HG03571 (cell line): Measurements from ENCODE around the gene IGFBP4.

ENCODE experiments used
- ATAC-seq: cut with Tn5 transposase; IDR thresholded peaks from one replicate; pipeline ENCODE4 v1.9.1; 2021; ENCODE audit not compliant: unreplicated experiment

Gene IGFBP4

GRCh38 chr17:40470932-40471828, 27.9 kb downstream of the IGFBP4 start:
- no peak for ATAC-seq

DNA sequence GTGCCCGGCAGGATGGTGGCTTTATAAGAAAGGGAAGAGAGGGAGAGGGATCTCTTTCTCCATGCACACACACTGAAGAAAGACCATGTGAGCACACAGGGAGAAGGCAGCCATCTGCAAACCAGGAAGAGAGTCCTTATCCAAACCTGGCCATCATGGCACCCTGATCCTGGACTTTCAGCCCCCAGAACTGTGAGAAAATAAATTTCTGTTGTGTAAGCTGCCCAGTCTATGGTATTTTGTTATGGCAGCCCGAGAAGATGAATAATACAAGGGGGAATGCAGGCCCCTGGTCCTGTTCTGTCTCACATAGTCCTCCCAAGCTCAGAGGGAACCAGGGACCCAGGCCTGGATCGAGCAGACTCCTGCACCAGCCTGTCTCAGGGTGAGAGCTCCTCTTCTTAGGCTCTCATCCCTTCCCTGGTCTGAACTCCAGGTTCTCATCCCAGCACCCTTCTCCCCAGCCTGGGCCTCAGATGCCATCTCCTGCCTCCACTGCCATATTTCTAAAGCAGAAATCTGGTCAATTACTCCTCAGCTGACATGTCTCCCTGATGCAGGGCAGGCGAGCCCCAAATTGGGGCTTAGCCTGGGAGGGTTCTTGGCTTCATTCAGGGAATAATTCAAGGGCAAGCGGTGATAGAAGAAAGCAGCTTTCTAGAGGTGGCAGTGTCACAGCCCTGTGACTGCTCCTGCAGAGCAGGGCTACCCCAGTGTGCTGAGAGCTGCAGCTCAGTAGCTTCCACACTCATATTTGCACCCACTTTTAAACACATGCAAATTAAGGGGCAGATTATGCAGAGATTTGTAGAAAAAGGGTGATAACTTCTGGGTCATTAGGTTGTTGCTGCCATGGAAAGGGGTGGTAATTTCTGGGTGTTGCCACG, 28.8 kb downstream of the IGFBP4 start:
- no peak for ATAC-seq

- ATAC-seq = no peak
Measured at GRCh38 chr17:40472733-40473452, 29.6 kb downstream of the IGFBP4 start.

- no peak for ATAC-seq
Measured at GRCh38 chr17:40473573-40474365, 30.5 kb downstream of the IGFBP4 start.

GRCh38 chr17:40474419-40475002, 31.3 kb downstream of the IGFBP4 start:
- ATAC-seq = no peak

- no peak for ATAC-seq
Measured at GRCh38 chr17:40475234-40475908, 32.1 kb downstream of the IGFBP4 start.

GRCh38 chr17:40477796-40478195, 34.5 kb downstream of the IGFBP4 start:
- ATAC-seq = no peak

DNA sequence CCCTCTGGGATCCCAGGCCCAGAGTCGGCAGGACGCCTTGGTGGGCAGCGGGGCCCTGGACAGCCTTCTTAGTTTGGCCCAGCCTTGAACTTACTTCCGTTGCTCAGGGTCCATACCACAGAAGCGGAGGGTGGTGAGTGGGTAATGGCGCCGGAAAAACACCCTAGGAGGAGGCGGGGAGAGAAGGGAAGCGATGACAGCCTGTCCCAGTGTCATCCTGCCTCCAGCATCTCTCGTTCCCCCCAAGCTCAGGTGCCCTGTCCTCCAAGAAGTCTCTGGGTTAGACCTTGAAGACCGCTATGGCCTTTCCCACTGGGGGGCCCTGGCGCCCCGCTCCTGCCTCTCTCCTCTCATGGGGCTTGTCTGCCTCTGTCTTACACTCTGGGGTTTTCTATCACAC, 35.2 kb downstream of the IGFBP4 start:
- ATAC-seq = no peak

DNA sequence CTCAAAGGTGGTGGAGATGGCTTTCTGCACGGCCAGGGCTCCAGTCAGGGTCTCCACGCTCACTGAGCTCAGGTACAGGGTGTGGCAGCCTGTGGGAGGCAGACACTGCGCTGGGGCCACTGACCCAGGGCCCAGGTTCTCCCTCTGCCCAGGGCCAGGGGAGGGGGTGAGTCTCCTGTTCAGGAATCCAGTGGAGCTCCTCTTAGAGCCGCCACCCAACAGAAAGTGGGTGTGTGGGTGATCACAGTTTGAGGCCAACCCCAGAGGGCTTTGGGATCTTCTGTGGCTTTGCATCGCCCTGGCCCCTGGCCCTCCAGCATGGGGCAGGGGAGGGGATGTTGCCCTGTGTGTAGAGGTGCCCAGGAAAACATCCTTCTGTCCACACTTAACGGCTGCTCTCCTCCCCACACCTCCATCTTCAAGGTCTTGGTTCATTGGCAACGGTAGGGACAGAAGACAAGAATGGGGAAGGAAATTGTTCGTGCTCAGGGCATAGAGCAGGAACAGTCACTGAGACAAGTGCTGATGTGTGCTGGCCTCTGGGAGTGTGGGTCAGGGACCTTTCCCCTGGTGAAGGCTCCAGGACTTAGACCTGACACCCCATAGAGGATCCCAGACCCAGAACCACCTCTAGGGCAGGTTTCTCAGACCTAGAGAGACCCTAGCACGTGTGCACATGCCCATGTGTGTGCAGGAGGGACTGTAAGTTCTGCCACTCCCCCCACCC, 36.7 kb downstream of the IGFBP4 start:
- ATAC-seq = no peak

DNA sequence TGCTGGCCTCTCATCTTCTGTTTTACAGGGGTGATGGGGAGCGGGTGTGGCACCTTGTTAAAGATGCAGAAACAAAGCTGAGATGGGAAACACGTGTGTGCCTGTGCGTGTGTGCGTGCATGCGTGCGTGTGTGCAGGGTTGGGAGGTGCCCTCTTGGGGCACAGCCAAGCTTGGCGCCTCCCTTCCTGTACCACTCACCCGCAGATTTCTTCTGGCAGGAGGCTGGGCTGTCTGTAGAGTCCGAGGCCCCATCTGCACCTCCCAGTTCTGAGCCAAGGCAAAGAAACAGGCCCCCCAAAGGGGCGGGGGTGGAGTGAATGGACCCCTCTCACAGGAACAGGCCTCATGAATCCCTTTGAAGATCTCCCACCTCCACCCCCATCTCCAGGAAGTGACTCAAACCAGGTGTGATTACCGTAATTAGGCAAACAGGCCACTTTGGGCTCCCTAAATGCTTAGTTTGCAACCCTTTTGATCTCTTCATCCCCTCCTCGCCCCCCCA, 37.3 kb downstream of the IGFBP4 start:
- ATAC-seq = no peak

GRCh38 chr17:40481106-40481505, 37.9 kb downstream of the IGFBP4 start:
- ATAC-seq = no peak

- ATAC-seq = no peak
Measured at GRCh38 chr17:40482722-40483121, 39.5 kb downstream of the IGFBP4 start.

GRCh38 chr17:40483679-40484078, 40.4 kb downstream of the IGFBP4 start:
- no peak for ATAC-seq

DNA sequence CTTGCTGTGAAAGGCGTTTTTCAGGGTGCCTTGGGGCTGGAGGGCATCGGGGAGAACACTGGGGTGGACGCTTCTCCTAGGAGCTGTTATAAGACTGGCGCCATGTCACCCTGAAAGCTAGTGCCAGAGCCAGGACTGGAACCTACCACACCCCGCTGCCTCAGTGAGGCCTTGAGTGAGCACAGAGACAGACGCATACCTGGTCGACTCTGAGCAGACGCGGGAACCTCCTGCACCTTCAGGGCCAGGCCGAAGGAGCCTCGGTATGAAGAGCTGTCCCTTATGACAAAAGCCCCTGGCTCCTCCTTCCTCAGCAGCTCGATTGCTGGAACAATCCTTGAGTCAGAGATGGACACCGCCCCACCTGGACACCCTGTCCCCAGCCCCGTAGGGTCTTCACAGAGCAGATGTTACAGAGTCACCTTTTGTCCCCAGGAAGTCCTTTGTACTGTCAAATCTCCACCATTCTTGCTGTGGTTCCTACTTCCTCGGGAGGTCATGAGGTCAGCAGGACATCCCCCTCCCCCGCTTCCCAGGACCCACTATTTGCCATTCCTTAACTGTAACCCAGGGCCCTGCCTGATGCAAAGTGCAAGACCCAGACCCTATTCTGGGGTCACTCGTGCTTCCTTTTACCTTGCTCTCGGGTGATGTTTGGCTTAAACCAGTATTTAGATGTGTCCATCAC, 41.2 kb downstream of the IGFBP4 start:
- ATAC-seq = no peak

DNA sequence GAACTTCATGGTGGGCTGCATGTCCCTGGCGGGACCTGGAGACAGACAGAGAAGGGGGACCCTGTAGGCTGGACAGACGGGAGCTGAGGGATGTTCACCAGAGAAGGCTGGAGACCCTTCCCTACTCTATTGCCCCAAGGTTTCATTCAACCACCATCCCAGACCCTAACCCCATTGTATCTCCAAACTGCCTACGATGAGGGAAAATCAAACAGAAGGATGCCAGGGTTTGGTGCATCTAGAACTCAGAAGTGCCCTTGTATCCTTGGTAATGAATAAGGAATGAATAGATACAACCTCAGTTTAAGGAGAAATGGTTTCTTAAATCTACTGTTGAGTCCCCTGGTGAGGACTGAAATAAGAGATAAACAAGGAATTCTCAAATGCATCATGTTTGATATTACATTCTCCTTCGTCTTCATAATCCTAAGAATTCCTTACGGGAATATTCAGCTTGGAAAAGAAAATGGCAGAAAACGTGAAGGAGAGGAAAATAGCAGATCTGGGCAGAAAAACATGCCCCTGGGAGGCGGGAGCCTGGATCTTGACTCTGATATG, 41.8 kb downstream of the IGFBP4 start:
- no peak for ATAC-seq

GRCh38 chr17:40485851-40486521, 42.7 kb downstream of the IGFBP4 start:
- ATAC-seq = no peak
